SHP77 (cell line): ENCODE results near the gene IL3RA.
"Not testable (repeated sequence)": the region's sequence is repeated elsewhere in the genome, so short reads cannot be mapped to it uniquely, and the experiment has no call there.

Experiments
- DNase-seq, 2 experiments: peaks; one replicate each; lab custom pipeline; 2025; lab: John Stamatoyannopoulos, UW

IL3RA gene

GRCh38 chrX:1423215-1423614 is 86.6 kb downstream of the IL3RA start:
- DNase-seq: no peak

- no peak for DNase-seq
Observed at GRCh38 chrX:1424147-1424851, 87.7 kb downstream of the IL3RA start.

- no peak for DNase-seq
Observed at GRCh38 chrX:1425381-1425780, 88.8 kb downstream of the IL3RA start.

- not testable (repeated sequence) for DNase-seq
Observed at GRCh38 chrX:1426321-1426720, 89.7 kb downstream of the IL3RA start.

GRCh38 chrX:1427756-1428155 is 91.2 kb downstream of the IL3RA start:
- DNase-seq: no peak

GRCh38 chrX:1430451-1430850 is 93.9 kb downstream of the IL3RA start:
- no peak for DNase-seq
